Body of pancreas (tissue), 4 donors: ENCODE measurements around the gene ERRFI1. TPM values are rescaled to one million over a fixed set of nuclear protein-coding genes. Genes with fewer than 3 reads are reported as not detected.

Experiments used
- ATAC-seq: fragments of 150-250 bp; one replicate; pipeline ENCODE4 v1.9.1; 2016
- DNase-seq, 4 donors: peaks; one replicate each; pipeline ENCODE4 v3.0.0-alpha.2; 2019
- H3K27ac ChIP-seq, 4 donors: fragments of 200-600 bp; sonication (generic); 1 replicate in 3 of 4; 2 replicates in 1 of 4; pipeline versions ENCODE4 v1.5.1 to v1.6.1; 2016 to 2019; ENCODE audit warnings: mild to moderate bottlenecking in 1 of 4, mixed read lengths in 1 of 4, moderate library complexity in 1 of 4
- H3K27me3 ChIP-seq, 2 donors: fragments of 200-600 bp; sonication (generic); one replicate each; pipeline ENCODE4 v1.6.0; 2016; ENCODE audit warnings: mild to moderate bottlenecking in 1 of 2
- H3K36me3 ChIP-seq, 2 donors: fragments of 200-600 bp; sonication (generic); replicated peaks in 1 of 2; 2 replicates each; pipeline ENCODE4 v1.5.1; 2016; ENCODE audit warnings: low read depth in 2 of 2; ENCODE audit not compliant: insufficient read depth in 1 of 2
- H3K4me1 ChIP-seq: fragments of 200-600 bp; sonication (generic); one replicate; pipeline ENCODE4 v1.6.0; 2016
- H3K4me3 ChIP-seq, 2 donors: fragments of 200-600 bp; sonication (generic); 1 replicate in 1 of 2; 2 replicates in 1 of 2; pipeline ENCODE4 v1.5.1; 2016 to 2019
- H3K9me3 ChIP-seq, 3 donors: fragments of 200-600 bp; sonication (generic); 1 replicate in 2 of 3; 2 replicates in 1 of 3; pipeline ENCODE4 v1.5.1; 2016
- POLR2A ChIP-seq, 3 donors: fragments of 450-650 bp; IDR thresholded peaks; one replicate each; pipeline ENCODE4 v1.6.1; 2016; ENCODE audit warnings: antibody characterized with exemption in 3 of 3, mild to moderate bottlenecking in 2 of 3
- WGBS, 2 donors: methylation state at CpG; one replicate each; pipeline ENCODE4 v1.1.5; 2017; 5-methylcytosine and 5-hydroxymethylcytosine counted together
- intact Hi-C: fragments of 100-400 bp; cut with DNase I; formaldehyde crosslinking; loops from one replicate; pipeline ENCODE4 v1.15.1; 2023
- total RNA-seq, 2 donors: library from RNA; depleted of rRNA; stranded (reverse); fragments of >200 nt; gene quantifications; one replicate each; pipeline ENCODE4 v1.1.0, GENCODE V29; 2016
- TF ChIP-seq, protein P1 (sequence below), 7 experiments: fragments of 450-650 bp in 4 of 7; fragments of 200-600 bp in 3 of 7; sonication (generic) in 3 of 7; IDR thresholded peaks; one replicate each; pipeline ENCODE4 v1.5.1; 2016 to 2019; ENCODE audit warnings: antibody characterized with exemption in 7 of 7

Gene ERRFI1
- total RNA-seq, 2 donors from 2014 or later = 127 to 273 TPM

DNA sequence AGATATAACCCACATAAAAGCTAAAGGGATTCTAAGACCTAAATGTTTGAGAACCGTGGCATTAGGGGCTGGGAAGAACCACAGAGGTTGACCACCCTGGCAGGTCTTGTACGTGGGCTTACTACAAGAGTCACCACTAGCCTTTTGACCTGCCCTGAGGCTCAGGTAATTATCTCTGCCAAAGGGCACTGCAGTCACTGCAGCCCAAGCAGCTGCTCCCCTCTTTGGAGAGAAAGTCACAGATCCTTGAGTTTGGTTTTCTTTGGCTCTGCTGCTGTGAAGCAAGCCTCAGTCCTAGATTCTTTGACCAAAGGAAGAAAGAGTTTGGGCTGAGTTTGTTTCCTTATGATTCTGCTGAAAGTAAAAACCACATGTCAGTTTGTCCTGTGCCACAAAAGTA lies 53.0 kb downstream of the ERRFI1 start:
- no peaks in the 10 kb centered on the region for H3K4me1 ChIP-seq
- TF ChIP-seq, protein P1, sequence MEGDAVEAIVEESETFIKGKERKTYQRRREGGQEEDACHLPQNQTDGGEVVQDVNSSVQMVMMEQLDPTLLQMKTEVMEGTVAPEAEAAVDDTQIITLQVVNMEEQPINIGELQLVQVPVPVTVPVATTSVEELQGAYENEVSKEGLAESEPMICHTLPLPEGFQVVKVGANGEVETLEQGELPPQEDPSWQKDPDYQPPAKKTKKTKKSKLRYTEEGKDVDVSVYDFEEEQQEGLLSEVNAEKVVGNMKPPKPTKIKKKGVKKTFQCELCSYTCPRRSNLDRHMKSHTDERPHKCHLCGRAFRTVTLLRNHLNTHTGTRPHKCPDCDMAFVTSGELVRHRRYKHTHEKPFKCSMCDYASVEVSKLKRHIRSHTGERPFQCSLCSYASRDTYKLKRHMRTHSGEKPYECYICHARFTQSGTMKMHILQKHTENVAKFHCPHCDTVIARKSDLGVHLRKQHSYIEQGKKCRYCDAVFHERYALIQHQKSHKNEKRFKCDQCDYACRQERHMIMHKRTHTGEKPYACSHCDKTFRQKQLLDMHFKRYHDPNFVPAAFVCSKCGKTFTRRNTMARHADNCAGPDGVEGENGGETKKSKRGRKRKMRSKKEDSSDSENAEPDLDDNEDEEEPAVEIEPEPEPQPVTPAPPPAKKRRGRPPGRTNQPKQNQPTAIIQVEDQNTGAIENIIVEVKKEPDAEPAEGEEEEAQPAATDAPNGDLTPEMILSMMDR (IDR thresholded peaks at IDR 0.05) = no peak
- TF ChIP-seq POLR2A (IDR thresholded peaks at IDR 0.05) = no peak
- ATAC-seq (no peak), DNase-seq (no peak)
- no peak overlapping the region for H3K27ac ChIP-seq
- WGBS, 2 donors = 100% methylated on average over 2 of the region's 2 CpGs
- H3K4me3 ChIP-seq = no peak overlapping the region
- intact Hi-C loops = no loop called here
- no peaks in the 10 kb centered on the region for H3K9me3 ChIP-seq
- no peaks in the 10 kb centered on the region for H3K27me3 ChIP-seq
- peaks cover 13 to 22% of the 10 kb centered on the region in 2 donors for H3K36me3 ChIP-seq

DNA sequence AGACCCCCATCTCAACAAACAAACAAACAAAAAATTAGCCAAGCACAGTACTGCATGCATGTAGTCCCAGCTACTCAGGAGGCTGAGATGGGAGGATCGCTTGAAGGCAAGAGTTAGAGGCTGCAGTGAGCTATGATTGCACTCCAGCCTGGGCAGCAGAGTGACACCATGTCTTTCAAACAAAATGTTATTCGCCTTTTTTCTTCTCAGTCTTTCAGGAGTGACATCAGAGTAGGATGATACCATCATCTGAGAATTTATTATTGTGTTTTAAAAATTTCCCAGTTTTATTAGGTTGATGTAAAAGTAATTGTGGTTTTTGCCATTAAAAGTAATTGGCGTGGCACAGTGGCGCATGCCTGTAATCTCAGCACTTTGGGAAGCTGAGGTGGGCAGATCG lies 53.8 kb downstream of the ERRFI1 start:
- TF ChIP-seq POLR2A (IDR thresholded peaks at IDR 0.05) = no peak
- TF ChIP-seq, protein P1 (IDR thresholded peaks at IDR 0.05) = no peak
- intact Hi-C loops = no loop called here
- no peaks in the 10 kb centered on the region for H3K9me3 ChIP-seq
- DNase-seq = no peak
- no peak for ATAC-seq
- H3K36me3 ChIP-seq = peaks cover 13 to 22% of the 10 kb centered on the region in 2 donors
- 89 to 94% methylated on average over 5 of the region's 5 CpGs for WGBS, 2 donors
- H3K4me3 ChIP-seq = no peak overlapping the region
- no peaks in the 10 kb centered on the region for H3K4me1 ChIP-seq
- no peak overlapping the region for H3K27ac ChIP-seq
- no peaks in the 10 kb centered on the region for H3K27me3 ChIP-seq

DNA sequence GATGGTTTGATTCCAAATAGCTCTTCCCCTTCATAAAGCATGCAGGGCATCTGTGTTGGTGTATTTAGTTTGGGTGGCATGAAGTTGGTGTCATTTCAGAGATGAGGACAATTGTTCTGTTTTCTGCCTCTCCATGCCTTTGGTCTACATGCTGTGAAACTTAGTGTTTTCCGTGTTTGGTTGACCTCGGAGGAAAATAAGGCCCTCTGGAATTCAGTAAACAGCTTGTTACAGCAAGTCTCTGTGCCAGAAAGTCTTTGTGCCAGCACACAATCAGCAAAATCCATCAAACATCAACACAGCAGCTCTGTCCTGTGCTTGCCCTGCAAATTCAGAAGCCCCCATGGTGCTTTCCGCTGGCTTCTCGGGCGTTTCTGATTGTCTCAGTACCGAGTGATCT lies 55.1 kb downstream of the ERRFI1 start:
- no peak overlapping the region for H3K4me3 ChIP-seq
- 82 to 86% methylated on average over 6 of the region's 6 CpGs for WGBS, 2 donors
- no peaks in the 10 kb centered on the region for H3K27me3 ChIP-seq
- H3K9me3 ChIP-seq = no peaks in the 10 kb centered on the region
- H3K4me1 ChIP-seq = no peaks in the 10 kb centered on the region
- intact Hi-C loops = no loop called here
- ATAC-seq (no peak), DNase-seq (no peak)
- no peak overlapping the region for H3K27ac ChIP-seq
- H3K36me3 ChIP-seq = peaks cover 13 to 22% of the 10 kb centered on the region in 2 donors
- TF ChIP-seq, protein P1 (IDR thresholded peaks at IDR 0.05) = no peak
- no peak for TF ChIP-seq POLR2A (IDR thresholded peaks at IDR 0.05)

DNA sequence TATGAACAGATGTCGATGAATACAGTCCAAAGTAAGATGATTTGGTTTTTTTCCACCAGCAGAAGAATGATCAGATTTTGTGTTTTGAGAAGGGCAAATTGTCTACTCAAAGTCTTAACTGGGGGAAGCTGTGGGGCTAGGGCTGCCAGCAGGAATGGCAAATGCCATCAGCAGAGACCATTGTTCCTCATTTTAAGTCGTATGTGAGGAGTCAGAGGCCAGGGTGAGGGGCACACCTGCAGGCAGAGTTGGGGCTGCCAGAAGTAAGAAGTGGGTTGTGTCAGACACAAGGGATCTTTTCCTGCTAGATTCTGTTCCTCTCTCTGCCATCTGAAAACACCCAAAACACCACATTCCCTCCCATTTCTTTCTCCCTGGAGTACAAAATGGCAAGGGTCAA lies 55.9 kb downstream of the ERRFI1 start:
- Histone ChIP-seq H3K36me3 (peaks cover 13 to 27% of the 10 kb centered on the region in 2 donors), H3K27ac (no peak overlapping the region), H3K9me3 (no peaks in the 10 kb centered on the region), H3K4me1 (no peaks in the 10 kb centered on the region), H3K27me3 (no peaks in the 10 kb centered on the region), H3K4me3 (no peak overlapping the region)
- ATAC-seq = no peak
- no peak for DNase-seq
- WGBS, 2 donors = 83 to 90% methylated on average over 2 of the region's 2 CpGs
- intact Hi-C loops = no loop called here
- TF ChIP-seq, protein P1 (IDR thresholded peaks at IDR 0.05) = no peak
- no peak for TF ChIP-seq POLR2A (IDR thresholded peaks at IDR 0.05)

DNA sequence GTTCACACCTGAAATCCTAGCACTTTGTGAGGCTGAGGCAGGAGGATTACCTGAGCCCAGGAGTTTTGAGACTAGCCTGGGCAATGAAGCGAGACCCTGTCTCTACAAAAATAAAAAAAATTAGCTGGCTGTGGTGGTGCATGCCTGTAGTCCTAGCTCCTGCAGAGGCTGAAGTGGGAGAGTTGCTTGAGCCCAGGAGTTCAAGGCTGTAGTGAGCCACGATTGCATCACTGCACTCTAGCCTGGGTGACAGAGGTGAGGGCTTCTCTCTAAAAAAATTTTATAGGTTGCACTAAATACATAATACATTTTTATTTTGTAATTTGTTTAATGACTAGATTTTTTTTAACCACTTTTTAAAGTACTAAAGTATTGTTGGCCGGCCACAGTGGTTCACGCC lies 58.5 kb downstream of the ERRFI1 start:
- Histone ChIP-seq H3K36me3 (peaks cover 13 to 31% of the 10 kb centered on the region in 2 donors), H3K27ac (no peak overlapping the region), H3K9me3 (no peaks in the 10 kb centered on the region), H3K4me1 (peaks cover 18% of the 10 kb centered on the region), H3K27me3 (no peaks in the 10 kb centered on the region), H3K4me3 (no peak overlapping the region)
- WGBS, 2 donors = 82 to 83% methylated on average over 4 of the region's 4 CpGs
- intact Hi-C loops = no loop called here
- no peak for DNase-seq
- no peak for ATAC-seq
- no peak for TF ChIP-seq POLR2A (IDR thresholded peaks at IDR 0.05)
- TF ChIP-seq, protein P1 (IDR thresholded peaks at IDR 0.05) = no peak
